GM23338 (cell line): ENCODE results near the gene PAX5. TPM values are rescaled to one million over a fixed set of nuclear protein-coding genes. Genes with fewer than 3 reads are reported as not detected.

Experiments
- ATAC-seq: fragments of 200-7000 bp; cut with Tn5 transposase; 3 replicates; pipeline ENCODE4 v1.9.1; 2020
- DNase-seq: peaks from one replicate; pipeline ENCODE4 v3.0.0-alpha.2; 2015; ENCODE audit warnings: low spot score
- H2AFZ ChIP-seq: fragments of 200-600 bp; sonication (generic); 2 replicates; pipeline ENCODE4 v1.8.0; 2016; ENCODE audit warnings: antibody characterized with exemption, mild to moderate bottlenecking, moderate library complexity
- H3F3A ChIP-seq: fragments of 200-600 bp; sonication (generic); replicated peaks from 2 replicates; pipeline ENCODE4 v1.8.0; 2017; ENCODE audit warnings: antibody characterized with exemption, mixed run types, low read depth
- H3K27ac ChIP-seq: fragments of 200-600 bp; sonication (generic); 2 replicates; pipeline ENCODE4 v1.6.1; 2016; ENCODE audit warnings: low read depth
- H3K27me3 ChIP-seq: fragments of 200-600 bp; sonication (generic); 2 replicates; pipeline ENCODE4 v1.8.0; 2016; ENCODE audit warnings: mild to moderate bottlenecking, mixed run types, moderate library complexity; ENCODE audit not compliant: insufficient read depth
- H3K36me3 ChIP-seq: fragments of 200-600 bp; sonication (generic); 2 replicates; pipeline ENCODE4 v1.8.0; 2016; ENCODE audit warnings: mild to moderate bottlenecking; ENCODE audit not compliant: insufficient read depth
- H3K4me1 ChIP-seq: fragments of 200-600 bp; sonication (generic); 2 replicates; pipeline ENCODE4 v1.8.0; 2016; ENCODE audit warnings: mild to moderate bottlenecking, moderate library complexity; ENCODE audit not compliant: insufficient read depth
- H3K4me2 ChIP-seq: fragments of 200-600 bp; sonication (generic); 2 replicates; pipeline ENCODE4 v1.7.1; 2017; ENCODE audit warnings: mixed run types
- H3K4me3 ChIP-seq: fragments of 200-600 bp; sonication (generic); 2 replicates; pipeline ENCODE4 v1.6.1; 2016; ENCODE audit warnings: mixed run types
- H3K79me2 ChIP-seq: fragments of 200-600 bp; sonication (generic); replicated peaks from 2 replicates; pipeline ENCODE4 v1.8.0; 2017; ENCODE audit warnings: mild to moderate bottlenecking; ENCODE audit not compliant: insufficient read depth
- H3K9me2 ChIP-seq: fragments of 200-600 bp; sonication (generic); 2 replicates; pipeline ENCODE4 v1.8.0; 2017; ENCODE audit not compliant: insufficient read depth
- H4K20me1 ChIP-seq: fragments of 200-600 bp; sonication (generic); replicated peaks from 2 replicates; pipeline ENCODE4 v1.8.0; 2017; ENCODE audit warnings: mild to moderate bottlenecking; ENCODE audit not compliant: insufficient read depth
- H3K27ac Mint-ChIP-seq: 2 replicates; pipeline ENCODE4 v1.8.0; 2020; ENCODE audit warnings: inconsistent platforms, mild to moderate bottlenecking, moderate library complexity, mixed read lengths
- H3K27me3 Mint-ChIP-seq: 3 replicates; pipeline ENCODE4 v1.8.0; 2022; ENCODE audit warnings: low read depth, mild to moderate bottlenecking, moderate library complexity, mixed read lengths, inconsistent platforms; ENCODE audit not compliant: insufficient read depth, poor library complexity
- H3K36me3 Mint-ChIP-seq: 3 replicates; pipeline ENCODE4 v1.8.0; 2021; ENCODE audit warnings: low read depth, mild to moderate bottlenecking, inconsistent platforms, moderate library complexity, mixed read lengths
- H3K4me1 Mint-ChIP-seq: 3 replicates; pipeline ENCODE4 v1.8.0; 2020; ENCODE audit warnings: mild to moderate bottlenecking, inconsistent platforms, mixed read lengths
- H3K4me3 Mint-ChIP-seq: 3 replicates; pipeline ENCODE4 v1.8.0; 2021; ENCODE audit warnings: moderate library complexity, mild to moderate bottlenecking, inconsistent platforms, mixed read lengths
- H3K9me3 Mint-ChIP-seq: 3 replicates; pipeline ENCODE4 v1.8.0; 2020; ENCODE audit warnings: moderate library complexity, mild to moderate bottlenecking, inconsistent platforms, mixed read lengths
- CREB1 ChIP-seq: fragments of 250-450 bp; sonication (Bioruptor Pico); IDR thresholded peaks from 2 replicates; pipeline ENCODE4 v1.5.0; 2020; ENCODE audit warnings: low read depth, mild to moderate bottlenecking, moderate library complexity
- CTCF ChIP-seq, 2 experiments: fragments of 200-600 bp in 1 of 2; sonication (generic) in 1 of 2; conservative IDR thresholded peaks; 2 replicates each; pipeline versions ENCODE4 v1.5.1 to v1.6.1; 2016 to 2017; ENCODE audit warnings: antibody characterized with exemption in 2 of 2, low read depth in 2 of 2, mild to moderate bottlenecking in 2 of 2, moderate library complexity in 1 of 2
- ETS1 ChIP-seq: IDR thresholded peaks from 2 replicates; pipeline ENCODE4 v1.6.1; 2016; ENCODE audit warnings: antibody characterized with exemption
- EZH2 ChIP-seq: fragments of 200-600 bp; sonication (generic); IDR thresholded peaks from one replicate; pipeline ENCODE4 v1.8.0; 2017; ENCODE audit warnings: antibody characterized with exemption, mild to moderate bottlenecking, low read depth; ENCODE audit not compliant: unreplicated experiment
- EZH2phosphoT487 ChIP-seq: fragments of 200-600 bp; sonication (generic); IDR thresholded peaks from one replicate; pipeline ENCODE4 v1.8.1; 2018; ENCODE audit warnings: antibody characterized with exemption; ENCODE audit not compliant: unreplicated experiment
- JUNB ChIP-seq: IDR thresholded peaks from one replicate; pipeline ENCODE4 v1.6.1; 2016; ENCODE audit warnings: antibody characterized with exemption; ENCODE audit not compliant: unreplicated experiment
- NANOG ChIP-seq: IDR thresholded peaks from 2 replicates; pipeline ENCODE4 v1.6.1; 2016; ENCODE audit warnings: antibody characterized with exemption, borderline replicate concordance
- POLR2AphosphoS5 ChIP-seq: IDR thresholded peaks from 2 replicates; pipeline ENCODE4 v1.6.1; 2016; ENCODE audit warnings: antibody characterized with exemption, low read depth
- REST ChIP-seq: IDR thresholded peaks from one replicate; pipeline ENCODE4 v1.6.1; 2018; ENCODE audit warnings: antibody characterized with exemption; ENCODE audit not compliant: unreplicated experiment
- STAT1 ChIP-seq: IDR thresholded peaks from one replicate; pipeline ENCODE4 v1.6.1; 2016; ENCODE audit warnings: antibody characterized with exemption; ENCODE audit not compliant: unreplicated experiment
- ZNF114 ChIP-seq: fragments of 250-450 bp; sonication (Bioruptor Pico); IDR thresholded peaks from 2 replicates; pipeline ENCODE4 v1.5.0; 2020; ENCODE audit warnings: mild to moderate bottlenecking, moderate library complexity
- ZNF331 ChIP-seq: fragments of 250-450 bp; sonication (Bioruptor Pico); IDR thresholded peaks from 2 replicates; pipeline ENCODE4 v1.5.0; 2020; ENCODE audit warnings: low read depth, mild to moderate bottlenecking, moderate library complexity
- ZNF462 ChIP-seq: fragments of 250-450 bp; sonication (Bioruptor Pico); IDR thresholded peaks from 2 replicates; pipeline ENCODE4 v1.5.0; 2020; ENCODE audit warnings: mild to moderate bottlenecking, moderate library complexity
- polyA plus RNA-seq: library from polyadenylated mRNA; unstranded; fragments of >200 nt; fragmentation: Nextera tagmentation; extraction: Ambion mirVana; gene quantifications from 2 replicates; pipeline ENCODE4 v1.2.1, GENCODE V29; 2016
- total RNA-seq: library from RNA; depleted of rRNA; stranded (reverse); fragments of >200 nt; shearing (Covaris generic); gene quantifications from 2 replicates; pipeline ENCODE4 v1.2.3, GENCODE V29; 2014

The PAX5 gene
- total and polyA plus RNA-seq, 2 experiments from 2014 or later = 0.17 to 0.60 TPM

DNA sequence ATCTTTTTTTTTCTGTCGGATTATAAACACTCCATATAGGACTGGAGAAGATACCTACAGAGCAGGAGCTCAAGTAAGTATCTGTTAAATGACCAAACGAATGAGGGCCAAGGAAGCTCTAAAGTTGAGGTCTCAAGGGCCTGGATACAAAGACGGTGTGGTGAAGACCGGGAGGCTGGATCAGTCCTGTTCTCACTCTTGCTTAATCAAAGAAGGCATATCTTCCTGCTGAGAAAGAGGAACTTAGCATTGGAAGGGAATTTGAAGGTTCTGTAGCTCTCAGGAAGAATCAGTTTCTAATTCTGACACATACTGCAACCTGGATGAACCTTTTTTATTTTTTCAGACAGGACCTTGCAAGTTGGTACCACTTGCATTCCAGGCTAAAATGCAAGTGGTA is 28.3 kb upstream of the PAX5 start:
- no peak overlapping the region for H3K4me3 Mint-ChIP-seq
- H3K4me2 ChIP-seq = no peak overlapping the region
- H3K4me1 ChIP-seq = no peaks in the 10 kb centered on the region
- no peaks in the 10 kb centered on the region; the same call in 1 of the 2 replicates for H4K20me1 ChIP-seq
- TF ChIP-seq ETS1 (no peak), POLR2AphosphoS5 (no peak), ZNF331 (CRISPR knock-in tag) (no peak), CTCF (conservative IDR thresholded peaks at IDR 0.05; ENCODE audit: low read depth in 2 of 2) (no peak), ZNF114 (CRISPR knock-in tag) (no peak), NANOG (no peak), CREB1 (CRISPR knock-in tag) (no peak), JUNB (no peak), STAT1 (no peak), EZH2 (no peak), EZH2phosphoT487 (no peak), REST (no peak), ZNF462 (no peak)
- no peaks in the 10 kb centered on the region for H3K36me3 ChIP-seq
- no peak overlapping the region for H3K27ac ChIP-seq
- peaks cover 3% of the 10 kb centered on the region; the same call in 2 of the 3 replicates for H3K4me1 Mint-ChIP-seq
- H3K9me3 Mint-ChIP-seq = no peaks in the 10 kb centered on the region
- no peaks in the 10 kb centered on the region for H3K36me3 Mint-ChIP-seq
- no peaks in the 10 kb centered on the region for H3K79me2 ChIP-seq
- H3K9me2 ChIP-seq = 0 out of 2 replicates have a peak, but pooled peaks cover 10% of the 10 kb centered on the region
- H3K4me3 ChIP-seq = no peak overlapping the region
- H3K27ac Mint-ChIP-seq = no peak overlapping the region
- H3K27me3 ChIP-seq = no peaks in the 10 kb centered on the region
- no peak for ATAC-seq
- H3F3A ChIP-seq = no peaks in the 10 kb centered on the region
- H2AFZ ChIP-seq = no peak overlapping the region
- H3K27me3 Mint-ChIP-seq = no peaks in the 10 kb centered on the region
- no peak for DNase-seq
